Stimulated activated CD4-positive, alpha-beta T cell treated with anti-CD3 and anti-CD28 coated beads, Interleukin-4, amount 100 ng/mL, for 1 hour (primary cell): ENCODE results near the gene E2F2.

Experiments
- DNase-seq: peaks from one replicate; pipeline ENCODE4 v3.0.0-alpha.2; 2020

E2F2 gene

GRCh38 chr1:23562137-23562876 lies 31.3 kb upstream of the E2F2 start:
- no peak for DNase-seq

DNA sequence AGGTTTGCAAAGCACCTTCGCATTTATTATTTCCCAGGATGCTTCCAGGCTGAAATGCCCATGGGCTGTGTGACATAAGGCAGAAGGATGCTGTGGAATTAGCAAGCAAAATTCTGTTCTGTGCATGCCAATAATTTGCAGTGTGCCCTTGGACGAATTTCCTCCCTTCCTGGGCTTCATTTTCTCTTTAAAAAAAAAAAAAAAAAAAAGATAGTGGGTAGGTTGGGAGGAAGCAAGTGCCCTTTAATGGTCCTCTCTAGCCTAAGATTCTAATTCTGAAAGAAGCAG lies 30.7 kb upstream of the E2F2 start:
- DNase-seq, result no peak

DNA sequence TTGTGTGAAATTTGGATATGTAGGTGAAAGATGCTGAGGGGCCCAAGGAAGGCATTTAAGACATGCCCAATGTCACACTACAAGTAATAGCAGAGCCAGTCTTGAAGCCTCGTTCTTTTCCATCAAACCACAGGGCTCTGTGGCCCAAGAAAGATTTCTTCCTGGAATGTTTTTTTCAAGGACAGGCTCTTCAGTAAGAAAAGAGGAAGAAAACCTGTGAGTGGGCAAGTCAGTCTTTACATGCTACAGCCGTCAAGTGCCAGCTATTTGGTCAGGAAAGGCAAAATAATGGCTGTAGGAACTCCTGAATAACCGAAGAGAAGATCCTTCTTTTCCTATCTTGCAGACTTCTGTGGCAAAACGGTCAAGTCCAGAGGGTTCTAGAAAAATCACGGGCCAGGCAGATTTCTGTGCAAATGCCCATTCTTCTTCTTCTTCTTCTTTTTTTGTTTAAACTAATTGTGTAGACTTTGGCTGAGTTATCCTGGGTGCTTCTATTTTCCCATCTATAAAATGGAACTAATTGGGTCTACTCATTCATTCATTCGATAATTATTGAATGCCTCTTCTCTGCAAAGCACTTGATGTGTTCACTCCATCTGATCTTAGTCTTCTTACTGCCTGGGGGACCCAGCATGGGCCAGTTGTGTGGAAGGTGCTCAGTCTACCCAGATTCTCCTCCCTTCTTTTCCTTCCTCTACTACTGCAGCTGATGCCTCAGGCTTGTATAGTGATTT lies 30.2 kb upstream of the E2F2 start:
- no peak for DNase-seq

DNA sequence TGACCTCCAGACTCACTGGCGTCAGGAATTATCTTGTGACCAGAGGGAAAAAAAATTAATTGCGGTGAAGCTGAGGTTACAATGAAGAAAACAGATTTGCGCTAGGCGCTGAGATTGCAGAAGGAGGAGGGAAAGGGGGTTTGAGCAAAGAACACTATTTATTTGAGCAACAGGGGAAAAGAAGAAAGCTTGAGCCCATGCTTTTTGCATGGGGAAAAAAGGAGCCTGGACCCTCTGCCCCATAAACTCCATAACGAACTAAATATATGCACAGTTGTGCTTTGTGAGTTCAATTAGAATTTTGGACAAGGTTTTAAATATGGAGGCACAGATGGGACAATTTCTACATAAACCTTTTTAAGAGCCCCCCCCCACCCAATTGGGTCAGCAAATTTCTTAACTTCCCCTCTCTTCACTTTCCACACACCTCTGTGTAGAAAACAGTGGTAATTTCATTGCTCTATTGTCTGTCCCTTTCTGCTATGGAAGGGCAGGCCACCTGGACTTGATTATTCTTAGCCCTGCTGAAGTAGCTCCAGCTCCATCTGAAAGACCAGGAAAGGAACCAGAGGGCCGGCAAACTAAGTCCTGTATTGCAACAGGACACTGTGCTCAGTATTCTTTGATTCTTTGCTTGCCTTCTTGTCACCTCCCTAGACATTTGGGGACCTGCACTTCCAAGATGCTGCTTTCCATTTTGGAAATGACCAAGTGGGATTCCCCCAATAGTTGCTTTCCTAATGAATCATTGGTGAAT lies 29.1 kb upstream of the E2F2 start:
- no peak for DNase-seq

- DNase-seq, result peak; percentile 86
These were observed 28.3 kb upstream of the E2F2 start, which contains the start of gene ID3 for GRCh38 chr1:23559136-23559984. TSS of gene ID3 (minus strand) at chr1:23559501. CDS start at chr1:23559426, 75 bp downstream.

GRCh38 chr1:23558872-23559135 lies 27.8 kb upstream of the E2F2 start:
- no peak for DNase-seq

DNA sequence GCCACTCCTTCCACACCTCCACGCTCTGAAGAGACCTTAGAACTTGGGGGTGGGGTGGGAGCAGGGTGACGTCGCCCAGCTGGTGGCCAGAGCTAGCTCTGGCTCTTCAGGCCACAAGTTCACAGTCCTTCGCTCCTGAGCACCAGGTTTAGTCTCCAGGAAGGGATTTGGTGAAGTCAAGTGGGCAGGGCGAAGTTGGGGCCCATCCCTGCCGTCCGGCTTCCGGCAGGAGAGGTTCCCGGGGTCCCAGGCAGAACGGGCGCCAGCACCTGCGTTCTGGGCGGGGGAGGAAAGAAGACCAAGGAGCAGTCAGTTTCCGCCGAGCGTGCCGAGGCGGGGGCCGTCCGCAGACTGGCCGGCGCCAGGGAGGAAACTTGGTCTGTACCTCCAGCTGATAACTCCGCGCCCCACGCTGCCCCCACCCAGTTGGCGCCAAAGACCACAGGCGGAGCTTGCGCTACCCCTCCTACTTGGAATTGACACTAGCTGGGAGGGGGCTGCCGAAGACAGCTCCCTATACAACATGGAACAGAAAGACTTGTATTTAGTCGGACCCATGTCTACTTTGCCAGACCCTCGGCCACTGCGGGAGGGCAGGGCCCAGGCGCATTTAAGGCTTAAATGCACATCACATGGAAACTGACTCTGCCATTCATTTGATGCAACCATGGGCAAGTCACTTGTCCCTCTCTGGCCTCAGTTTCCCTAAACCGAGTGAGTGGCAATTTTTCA lies 27.3 kb upstream of the E2F2 start:
- DNase-seq, result no peak

GRCh38 chr1:23557471-23558124 lies 26.6 kb upstream of the E2F2 start:
- DNase-seq, result no peak

GRCh38 chr1:23556635-23557470 lies 25.8 kb upstream of the E2F2 start:
- no peak for DNase-seq

- no peak for DNase-seq
These were observed 25.1 kb upstream of the E2F2 start for GRCh38 chr1:23555986-23556634.

DNA sequence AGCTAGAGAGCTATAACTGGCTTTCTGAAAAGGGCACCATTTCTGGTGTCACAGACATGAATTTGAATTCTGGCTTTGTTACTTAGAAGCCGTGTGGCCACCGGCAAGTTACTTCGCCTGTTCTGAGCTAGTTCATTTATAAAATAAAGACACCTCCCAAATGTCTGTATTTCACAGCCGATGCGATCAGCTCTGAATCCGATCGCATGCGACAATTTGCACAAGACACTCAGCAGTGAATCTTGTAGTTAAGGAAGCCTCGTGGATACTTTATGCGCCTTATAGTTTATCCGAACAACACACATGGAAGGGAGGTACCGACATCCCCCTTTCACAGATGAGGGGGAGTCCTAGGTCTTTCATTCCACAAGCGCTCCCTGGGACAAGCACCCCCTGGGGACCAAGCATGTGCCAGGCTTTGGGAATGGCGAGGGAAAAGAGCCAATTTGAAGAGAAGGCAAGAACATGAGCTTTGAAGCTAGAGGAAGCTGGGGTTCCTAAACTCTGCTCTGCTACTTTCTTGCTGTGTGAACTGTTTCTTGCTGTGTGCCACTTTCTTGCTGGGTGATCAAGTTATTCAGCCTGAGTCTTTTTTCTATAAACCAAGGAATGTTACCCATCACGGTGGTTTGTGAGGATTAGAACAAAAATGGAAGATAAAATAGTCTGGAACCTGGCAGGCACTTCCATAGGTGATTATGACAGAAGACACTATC lies 24.4 kb upstream of the E2F2 start:
- DNase-seq, result no peak

DNA sequence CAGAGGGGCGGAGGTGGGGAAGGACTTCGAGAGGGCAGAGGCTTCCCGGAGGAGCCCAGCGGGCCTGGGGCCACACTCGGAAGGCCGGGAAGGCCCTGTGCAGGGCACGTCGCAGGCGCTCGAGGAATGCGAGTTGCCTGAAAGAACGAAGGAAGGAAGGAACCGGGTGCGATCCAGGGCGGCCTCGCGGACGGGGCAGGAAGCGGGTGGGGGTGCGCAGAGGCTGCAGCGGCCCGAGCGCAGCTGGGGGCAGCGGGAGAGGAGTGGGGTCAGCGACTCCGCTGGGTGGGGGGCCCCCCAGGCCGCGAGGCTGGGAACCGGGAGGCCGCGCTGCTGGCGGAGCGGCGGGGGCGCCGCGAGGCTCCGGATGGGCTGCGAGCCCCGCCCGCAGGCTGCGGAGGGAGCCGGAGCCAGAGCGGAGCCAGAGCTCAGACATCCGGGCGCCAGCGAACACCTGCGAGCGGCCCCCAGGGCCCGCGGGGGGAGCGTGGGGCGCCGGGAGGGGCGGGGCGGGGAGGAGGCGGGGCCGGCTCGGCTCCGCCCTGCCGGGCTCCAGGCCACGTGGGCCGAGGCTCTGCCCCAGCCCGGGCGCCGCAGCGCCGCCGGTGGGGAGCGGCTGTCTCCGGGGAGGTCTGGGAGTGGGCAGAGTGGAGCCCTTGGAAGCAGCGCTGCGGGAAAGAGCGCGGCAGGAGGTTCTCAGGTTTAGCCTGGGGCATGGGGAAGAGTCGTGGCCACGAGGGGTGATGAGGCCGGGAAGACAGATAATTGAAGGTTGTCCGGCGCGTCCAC lies 23.6 kb upstream of the E2F2 start:
- peak; percentile 81 for DNase-seq

DNA sequence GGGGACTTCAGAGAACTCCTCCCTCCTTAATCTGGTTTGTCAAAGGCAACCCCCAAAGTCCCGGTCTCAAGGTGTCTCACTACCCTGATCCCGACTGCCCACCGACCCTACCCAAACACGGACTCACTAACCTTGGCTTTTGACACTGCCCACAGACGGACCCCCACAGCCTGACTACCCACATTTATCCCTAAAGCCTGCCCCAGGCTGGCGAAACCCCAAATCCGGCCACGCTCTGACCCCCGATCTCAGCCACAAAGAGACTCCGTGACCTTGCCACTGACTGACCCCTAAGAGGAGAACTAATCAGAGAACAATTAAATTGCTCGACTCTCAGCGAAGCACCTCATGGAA lies 23.1 kb upstream of the E2F2 start:
- no peak for DNase-seq

- no peak for DNase-seq
These were observed 22.4 kb upstream of the E2F2 start for GRCh38 chr1:23553231-23554126.

- DNase-seq, result no peak
These were observed 20.8 kb upstream of the E2F2 start for GRCh38 chr1:23551849-23552248.

DNA sequence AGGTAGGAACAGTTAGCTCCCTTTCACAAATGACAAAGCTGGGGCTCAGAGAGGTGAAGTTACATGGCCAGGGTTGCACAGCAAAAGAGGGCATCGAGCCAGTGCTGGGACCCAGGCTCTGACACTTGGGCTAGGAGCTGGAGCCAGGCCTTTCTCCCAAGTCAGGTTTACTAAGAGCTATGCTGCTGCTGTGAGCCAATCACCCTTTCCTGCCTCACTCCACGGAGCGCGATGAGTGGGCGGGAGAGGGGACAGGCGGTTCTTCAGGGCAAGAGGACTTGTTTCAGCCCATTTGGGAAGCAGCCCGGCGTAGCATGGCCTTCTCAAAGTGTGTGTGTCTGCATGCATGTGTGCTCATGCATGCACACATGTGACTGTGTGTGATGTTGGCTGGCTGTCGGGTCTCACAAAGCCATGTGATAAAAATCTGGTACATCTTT lies 17.7 kb upstream of the E2F2 start:
- no peak for DNase-seq

DNA sequence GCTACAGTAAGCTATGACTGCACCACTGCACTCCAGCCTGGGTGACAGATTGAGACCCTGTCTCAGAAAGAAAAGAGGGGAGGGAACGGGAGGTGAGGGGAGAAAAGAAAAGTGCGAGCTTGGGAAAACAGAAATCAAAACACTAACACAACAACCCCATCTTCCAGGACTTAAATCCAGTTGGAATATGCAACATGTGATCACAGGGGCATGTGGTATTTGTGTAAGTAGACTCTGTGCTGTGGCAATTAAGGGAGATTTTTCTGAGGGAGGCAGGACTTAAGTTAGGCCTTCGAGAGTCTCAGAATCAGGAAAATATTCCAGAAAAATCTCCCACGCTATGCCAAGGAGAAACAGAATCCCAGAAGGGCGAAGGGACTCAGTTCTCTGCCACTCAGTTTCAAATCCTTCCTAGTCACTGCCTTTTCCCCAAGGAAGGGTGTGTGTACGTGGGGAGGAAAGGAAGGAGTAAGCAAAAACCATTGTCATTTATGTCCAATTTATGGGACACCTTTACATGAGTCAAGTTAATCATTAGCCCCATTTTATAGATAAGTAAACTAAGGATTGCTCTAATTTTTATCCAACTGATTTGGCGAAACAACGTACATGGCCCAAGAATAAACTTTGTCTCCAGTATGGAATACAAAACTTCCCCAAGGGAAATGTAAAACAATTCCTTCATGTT lies 16.0 kb upstream of the E2F2 start:
- no peak for DNase-seq
